ENCODE data around the gene ATMIN.
A peak's percentile ranks its signal among the peaks of the same experiment; 100 is the strongest.

The ATMIN gene, protein sequence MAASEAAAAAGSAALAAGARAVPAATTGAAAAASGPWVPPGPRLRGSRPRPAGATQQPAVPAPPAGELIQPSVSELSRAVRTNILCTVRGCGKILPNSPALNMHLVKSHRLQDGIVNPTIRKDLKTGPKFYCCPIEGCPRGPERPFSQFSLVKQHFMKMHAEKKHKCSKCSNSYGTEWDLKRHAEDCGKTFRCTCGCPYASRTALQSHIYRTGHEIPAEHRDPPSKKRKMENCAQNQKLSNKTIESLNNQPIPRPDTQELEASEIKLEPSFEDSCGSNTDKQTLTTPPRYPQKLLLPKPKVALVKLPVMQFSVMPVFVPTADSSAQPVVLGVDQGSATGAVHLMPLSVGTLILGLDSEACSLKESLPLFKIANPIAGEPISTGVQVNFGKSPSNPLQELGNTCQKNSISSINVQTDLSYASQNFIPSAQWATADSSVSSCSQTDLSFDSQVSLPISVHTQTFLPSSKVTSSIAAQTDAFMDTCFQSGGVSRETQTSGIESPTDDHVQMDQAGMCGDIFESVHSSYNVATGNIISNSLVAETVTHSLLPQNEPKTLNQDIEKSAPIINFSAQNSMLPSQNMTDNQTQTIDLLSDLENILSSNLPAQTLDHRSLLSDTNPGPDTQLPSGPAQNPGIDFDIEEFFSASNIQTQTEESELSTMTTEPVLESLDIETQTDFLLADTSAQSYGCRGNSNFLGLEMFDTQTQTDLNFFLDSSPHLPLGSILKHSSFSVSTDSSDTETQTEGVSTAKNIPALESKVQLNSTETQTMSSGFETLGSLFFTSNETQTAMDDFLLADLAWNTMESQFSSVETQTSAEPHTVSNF

DNA sequence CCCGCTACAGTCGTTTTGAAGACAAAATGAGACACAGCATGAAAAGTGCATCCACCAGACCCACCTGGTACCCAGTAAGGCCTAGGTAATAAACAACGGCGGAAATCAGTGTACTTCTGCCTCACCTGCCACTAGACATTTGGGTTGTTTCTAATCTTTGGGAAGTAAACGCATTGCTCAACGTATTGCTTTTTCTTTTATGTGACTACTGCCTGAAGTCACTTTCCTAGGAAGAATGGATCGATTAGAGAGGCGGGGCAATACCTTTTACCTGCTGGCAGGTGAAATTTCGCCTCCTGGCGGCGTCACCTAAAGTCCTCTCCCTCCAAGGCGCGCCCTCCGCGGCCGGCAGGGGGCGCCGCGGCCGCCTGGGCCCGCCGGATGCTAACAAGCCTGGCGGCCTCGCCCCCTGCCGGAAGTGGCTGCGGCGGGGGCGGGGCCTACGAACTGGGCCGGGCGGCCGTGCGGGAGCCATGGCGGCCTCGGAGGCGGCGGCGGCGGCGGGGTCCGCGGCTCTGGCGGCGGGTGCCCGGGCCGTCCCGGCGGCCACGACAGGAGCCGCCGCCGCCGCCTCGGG is at the start of gene ATMIN:
ATMIN (plus strand) TSS at position 445 of the 577 bp plus-strand sequence; CDS start at position 474, 29 bp downstream.
- DNase-seq, result peak; percentile 83

- DNase-seq, result no peak
Measured at GRCh38 chr16:80986557-80986956, 49.1 kb upstream of the ATMIN start.

- no peak for DNase-seq
Measured at GRCh38 chr16:80988756-80989155, 46.9 kb upstream of the ATMIN start.

DNA sequence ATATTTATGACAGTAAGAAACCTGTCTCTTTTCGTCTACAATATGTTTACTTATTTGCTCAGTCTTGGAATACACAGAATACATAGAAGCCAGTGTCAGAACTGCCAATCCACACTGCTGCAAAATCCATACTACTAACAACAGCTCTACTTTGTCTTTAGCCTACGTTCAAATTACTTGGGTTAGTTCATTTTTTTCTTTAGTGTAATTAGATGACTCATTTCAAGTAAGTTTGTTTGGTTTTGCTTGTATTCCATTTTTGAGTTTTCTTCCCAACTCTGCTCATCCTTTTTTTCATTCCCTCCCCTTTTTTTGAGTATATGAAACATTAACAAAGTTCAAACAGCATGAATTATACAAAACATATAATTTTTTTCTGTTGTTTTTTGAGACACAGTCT is 45.8 kb upstream of the ATMIN start:
- DNase-seq, result no peak

DNA sequence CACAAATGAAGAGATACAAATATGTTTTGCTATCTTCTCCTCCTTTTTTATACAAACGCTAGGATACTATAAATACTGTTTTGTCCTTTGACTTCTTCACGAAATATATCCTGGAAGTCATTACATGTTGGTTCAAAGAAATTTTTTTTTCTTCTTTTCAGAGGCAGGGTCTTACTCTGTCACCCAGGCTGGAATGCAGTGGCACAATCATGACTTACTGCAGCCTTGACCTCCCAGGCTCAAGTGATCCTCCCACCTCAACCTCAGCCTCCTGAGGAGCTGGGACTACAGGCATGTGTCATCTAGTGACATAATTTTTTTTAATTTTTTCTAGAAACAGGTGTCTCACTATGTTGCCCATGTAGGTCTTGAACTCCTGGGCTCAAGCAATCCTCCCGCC is 45.1 kb upstream of the ATMIN start:
- DNase-seq, result no peak

DNA sequence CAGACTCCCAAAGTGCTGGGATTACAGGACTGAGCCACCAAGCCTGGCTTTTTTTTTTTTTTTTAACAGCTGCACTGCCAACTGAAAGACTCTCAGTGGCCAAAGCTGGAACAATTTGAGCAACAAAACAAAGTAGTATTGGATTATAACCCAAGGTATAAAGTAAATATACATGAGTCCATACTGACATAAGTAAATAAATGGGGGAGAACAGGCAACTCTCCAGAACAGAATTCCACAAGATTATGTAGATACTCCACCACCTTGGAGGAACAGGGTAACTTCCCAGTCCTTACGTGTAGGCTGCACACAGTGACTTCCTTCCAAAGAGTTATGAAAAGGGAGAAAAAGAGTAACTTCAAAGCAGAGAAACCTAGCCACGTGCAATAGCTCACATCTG is 44.7 kb upstream of the ATMIN start:
- DNase-seq, result no peak

DNA sequence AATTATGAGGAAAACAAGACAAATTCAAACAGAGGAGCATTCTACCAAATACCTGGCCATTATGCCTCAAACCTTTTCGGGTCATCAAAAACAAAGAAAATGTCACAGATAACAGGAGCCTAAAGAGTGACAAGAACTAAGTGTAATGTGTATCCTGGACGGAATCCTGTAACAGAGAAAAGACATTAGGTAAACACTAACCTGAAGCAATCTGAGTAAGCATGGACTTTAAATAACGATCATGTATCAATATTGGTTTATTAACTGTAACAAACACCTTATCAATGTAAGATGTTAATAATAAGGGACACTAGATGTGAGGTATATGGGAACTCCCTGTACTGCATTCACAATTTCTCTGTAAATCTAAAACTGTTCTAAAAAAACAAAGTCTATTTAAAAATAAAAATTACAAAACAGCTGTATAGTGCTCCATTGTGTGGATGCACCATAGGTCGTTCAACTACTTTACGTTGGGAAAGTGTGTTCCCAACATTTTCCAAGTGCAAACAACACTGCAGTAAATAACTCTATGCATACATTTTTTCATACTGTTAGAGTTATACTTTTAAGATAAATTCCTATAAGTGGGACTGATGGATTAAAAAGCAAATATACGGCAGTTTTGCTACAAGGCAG is 43.7 kb upstream of the ATMIN start:
- no peak for DNase-seq

DNA sequence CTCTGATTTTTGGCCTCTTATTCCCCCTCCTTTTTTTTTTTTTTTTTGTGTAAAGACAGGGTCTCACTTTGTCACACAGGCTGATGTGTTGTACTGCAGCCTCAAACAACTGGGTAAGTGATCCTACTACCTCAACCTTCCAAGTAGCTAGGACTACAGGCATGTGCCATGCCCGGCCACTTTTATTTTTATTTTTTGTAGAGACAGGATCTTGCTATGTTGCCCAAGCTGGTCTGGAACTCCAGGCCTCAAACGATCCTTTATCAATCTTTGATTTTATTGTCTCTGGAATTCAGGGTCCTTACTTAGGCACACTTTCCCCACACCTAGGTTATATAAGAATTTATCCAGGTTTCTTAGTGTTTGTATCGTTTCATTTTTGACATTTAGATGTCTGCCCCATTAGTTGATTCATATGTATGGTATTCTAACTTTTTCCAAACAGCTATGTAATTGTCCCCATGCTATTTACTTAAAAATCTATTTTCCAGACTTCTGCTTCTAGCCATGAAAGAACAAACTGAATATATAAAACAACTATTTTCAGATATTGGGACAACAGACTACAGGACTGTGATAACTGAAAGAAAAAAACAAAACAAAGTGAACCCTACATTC is 42.9 kb upstream of the ATMIN start:
- DNase-seq, result no peak

- no peak for DNase-seq
Measured at GRCh38 chr16:80993307-80993706, 42.3 kb upstream of the ATMIN start.

GRCh38 chr16:80993834-80994233 is 41.8 kb upstream of the ATMIN start:
- DNase-seq, result no peak

DNA sequence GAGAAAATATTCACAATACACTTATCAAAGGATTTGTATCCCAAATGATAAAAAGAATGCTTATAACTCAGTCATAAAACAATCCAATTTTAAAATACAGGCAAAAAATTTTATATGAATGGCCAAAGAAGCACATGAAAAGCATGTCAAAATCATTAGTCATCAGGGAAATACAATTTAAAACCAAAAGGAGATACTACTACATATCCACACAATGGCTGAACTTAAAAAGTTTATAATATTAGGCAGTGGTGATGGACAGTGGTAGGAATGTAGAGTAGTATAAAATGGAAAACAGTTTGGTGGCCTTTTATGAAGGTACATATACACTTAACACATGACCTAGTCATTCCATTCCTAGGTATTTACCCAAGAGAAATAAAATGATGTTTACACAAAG is 41.2 kb upstream of the ATMIN start:
- DNase-seq, result no peak

- DNase-seq, result no peak
Measured at GRCh38 chr16:80996688-80997138, 38.9 kb upstream of the ATMIN start.

- no peak for DNase-seq
Measured at GRCh38 chr16:80997139-80997798, 38.4 kb upstream of the ATMIN start.

DNA sequence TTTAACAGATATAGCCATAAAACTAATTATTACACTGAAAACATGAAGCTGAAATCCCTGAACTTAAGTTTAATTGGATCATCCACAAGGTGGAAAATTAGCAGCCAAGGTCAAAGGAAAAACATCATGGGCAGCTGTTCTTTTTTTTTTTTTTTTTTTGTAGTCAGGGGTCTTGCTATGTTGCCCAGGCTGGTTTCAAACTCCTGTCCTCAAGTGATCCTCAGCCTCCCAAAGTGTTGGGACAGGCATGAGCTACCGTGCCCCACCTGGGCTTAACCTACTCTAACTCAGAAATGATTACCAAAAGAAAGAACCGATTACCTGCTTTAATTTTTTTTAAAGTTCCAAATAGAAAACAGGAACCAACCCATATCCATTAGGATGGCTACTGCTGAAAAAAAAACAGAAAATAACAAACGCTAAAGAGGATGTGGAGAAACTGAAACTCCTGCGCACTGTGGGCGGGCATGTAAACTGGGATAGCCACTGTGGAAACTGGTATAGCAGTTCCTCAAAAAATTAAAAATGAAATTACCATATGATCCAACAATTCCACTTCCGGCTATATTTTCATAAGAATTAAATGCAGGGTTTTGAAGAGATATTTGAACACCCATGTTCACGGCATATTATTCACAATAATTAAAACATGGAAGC is 37.5 kb upstream of the ATMIN start:
- DNase-seq, result no peak

GRCh38 chr16:81000873-81001272 is 34.8 kb upstream of the ATMIN start:
- no peak for DNase-seq

GRCh38 chr16:81001330-81001729 is 34.3 kb upstream of the ATMIN start:
- no peak for DNase-seq

DNA sequence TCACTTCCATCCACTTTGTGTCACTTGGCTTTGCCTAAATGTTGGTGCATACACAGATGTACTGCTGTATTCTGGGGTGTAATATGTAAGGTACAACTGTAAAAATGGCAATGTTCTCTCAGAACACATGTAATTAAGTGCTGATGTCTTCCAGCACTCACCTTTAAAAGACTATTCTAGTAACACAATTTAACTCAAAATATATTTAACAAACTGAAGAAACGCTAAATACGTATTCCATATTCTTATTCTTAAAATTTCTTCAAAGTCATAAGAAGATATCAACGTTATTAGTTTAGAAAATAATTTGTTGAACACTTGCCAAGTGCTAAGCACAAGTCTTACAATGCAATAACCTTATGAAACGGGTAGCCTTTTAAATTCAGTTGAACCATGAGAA is 32.6 kb upstream of the ATMIN start:
- no peak for DNase-seq

GRCh38 chr16:81003610-81004460 is 31.8 kb upstream of the ATMIN start:
- no peak for DNase-seq

DNA sequence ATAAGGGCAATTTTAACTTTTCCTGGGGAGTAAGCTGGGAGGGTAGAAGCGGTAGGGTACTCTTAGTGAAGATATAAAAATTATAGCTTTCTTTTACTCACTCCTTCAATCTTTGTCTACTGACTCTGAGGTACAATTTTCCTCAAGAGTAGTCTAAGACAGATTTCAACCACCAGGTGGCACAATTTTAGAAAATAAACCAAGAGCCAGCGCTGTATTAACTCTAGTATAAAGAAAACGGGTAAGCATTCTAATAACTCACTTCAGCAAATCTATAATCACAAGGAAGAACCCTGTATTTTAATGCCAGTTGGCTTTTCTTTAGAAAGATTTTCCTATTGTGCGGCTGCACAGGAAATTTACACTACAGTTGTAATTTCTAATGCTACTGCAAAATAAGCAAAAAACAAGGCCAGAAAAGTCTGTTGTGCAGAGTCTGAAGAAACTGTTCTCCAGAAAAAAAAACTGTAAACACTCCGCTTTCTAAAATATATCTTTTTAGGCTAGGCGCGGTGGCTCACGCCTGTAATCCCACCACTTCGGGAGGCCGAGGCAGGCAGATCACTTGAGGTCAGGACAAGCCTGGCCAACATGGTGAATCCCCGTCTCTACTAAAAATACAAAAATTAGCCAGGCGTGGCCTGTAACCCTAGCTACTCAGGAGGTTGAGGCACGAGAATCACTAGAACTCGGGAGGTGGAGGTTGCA is 30.8 kb upstream of the ATMIN start:
- DNase-seq, result peak; percentile 32

- DNase-seq, result no peak
Measured at GRCh38 chr16:81005610-81006161, 30.0 kb upstream of the ATMIN start.
